ENCODE results near the gene TM4SF20. TPM values are rescaled to one million over a fixed set of nuclear protein-coding genes. Genes with fewer than 3 reads are reported as not detected.

Gene TM4SF20
- polyA plus RNA-seq, 1 of the 3 experiments (the other 2 are of a cell fraction) = 0.03 TPM

DNA sequence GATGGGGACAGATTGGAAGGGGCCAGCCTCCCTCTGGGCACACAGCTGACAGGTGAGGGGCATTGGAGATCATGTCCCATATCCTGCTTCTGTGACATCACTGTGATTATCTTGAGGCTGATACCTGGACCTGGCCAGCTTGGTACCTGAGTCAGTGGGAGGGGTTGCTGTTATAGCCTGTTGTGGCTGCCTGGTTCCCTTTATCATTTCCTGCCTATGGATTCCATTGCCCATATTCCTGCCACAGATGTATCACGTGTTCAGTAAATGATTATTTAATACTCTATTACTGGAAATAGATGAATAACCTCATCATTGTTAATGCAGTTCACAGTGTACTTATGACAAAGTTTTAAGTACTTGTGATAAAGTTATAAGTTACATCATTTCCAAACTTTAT is 16.4 kb upstream of the TM4SF20 start:
- Histone ChIP-seq H3K9ac (no peak overlapping the region), H3K4me2 (no peak overlapping the region), H3K27ac (ENCODE audit: low read depth in 2 of 2, low read length in 1 of 2) (no peak overlapping the region), H3K4me1 (ENCODE audit: control insufficient read depth in 1 of 2, insufficient read depth in 2 of 2, low read depth in 1 of 2, low read length in 1 of 2) (no peaks in the 10 kb centered on the region), H3K79me2 (ENCODE audit: insufficient read depth) (no peaks in the 10 kb centered on the region), H3K9me3 (no peaks in the 10 kb centered on the region), H3K9me2 (no peaks in the 10 kb centered on the region), H3K4me3 (ENCODE audit: low read depth in 2 of 2, low read length in 1 of 2) (no peak overlapping the region), H3F3A (replicated peaks; ENCODE audit: insufficient read depth) (no peaks in the 10 kb centered on the region), H3K36me3 (replicated peaks in 1 of 2; ENCODE audit: control insufficient read depth in 1 of 2, insufficient read depth in 2 of 2, low read length in 1 of 2) (no peaks in the 10 kb centered on the region), H2AFZ (ENCODE audit: low read depth) (no peak overlapping the region), H3K27me3 (ENCODE audit: insufficient read depth) (no peaks in the 10 kb centered on the region), H4K20me1 (ENCODE audit: insufficient read depth) (no peaks in the 10 kb centered on the region)
- no peak for DNase-seq
- CTCF ChIA-PET = interaction anchor here (1.7 kb wide), 1 partner anchor 11 kb away, joined by 12 read pairs; no protein-coding TSS in a partner anchor
- POLR2A ChIA-PET = no interaction called here
- TF ChIP-seq RAD21 (IDR thresholded peaks at IDR 0.05; ENCODE audit: low read length) = no peak
- no peak for TF ChIP-seq NRF1 (IDR thresholded peaks at IDR 0.05; ENCODE audit: low read depth, low read length)
- WGBS (ENCODE audit: low lambda C conversion rate) = 74% methylated on average over 1 of the region's 1 CpG

DNA sequence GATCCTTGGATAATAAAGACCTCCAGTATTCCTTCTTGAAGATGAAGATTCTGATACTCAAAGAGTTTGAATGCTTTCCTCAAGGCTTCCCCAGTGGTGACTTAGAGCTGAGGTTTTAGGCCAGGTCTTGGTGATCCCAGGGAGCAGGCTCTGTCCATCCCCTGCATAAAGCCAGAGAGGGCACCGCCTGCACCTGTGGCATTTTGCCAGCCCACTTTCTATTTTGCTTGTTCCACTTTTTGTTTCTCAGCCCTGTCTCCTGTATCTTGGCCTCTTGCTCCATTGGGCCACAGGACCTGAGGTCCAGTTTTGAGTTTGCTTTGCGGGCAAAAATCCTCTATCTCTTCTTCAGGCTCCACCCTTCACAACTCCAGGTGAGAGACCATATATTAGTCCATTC is 15.3 kb upstream of the TM4SF20 start:
- Histone ChIP-seq H3K27ac (ENCODE audit: low read depth in 2 of 2, low read length in 1 of 2) (no peak overlapping the region), H3K79me2 (ENCODE audit: insufficient read depth) (no peaks in the 10 kb centered on the region), H2AFZ (ENCODE audit: low read depth) (no peak overlapping the region), H3F3A (replicated peaks; ENCODE audit: insufficient read depth) (no peaks in the 10 kb centered on the region), H3K9ac (no peak overlapping the region), H3K27me3 (ENCODE audit: insufficient read depth) (no peaks in the 10 kb centered on the region), H3K4me3 (ENCODE audit: low read depth in 2 of 2, low read length in 1 of 2) (no peak overlapping the region), H4K20me1 (ENCODE audit: insufficient read depth) (no peaks in the 10 kb centered on the region), H3K9me3 (no peaks in the 10 kb centered on the region), H3K4me2 (no peak overlapping the region), H3K4me1 (ENCODE audit: control insufficient read depth in 1 of 2, insufficient read depth in 2 of 2, low read depth in 1 of 2, low read length in 1 of 2) (no peaks in the 10 kb centered on the region), H3K9me2 (no peaks in the 10 kb centered on the region), H3K36me3 (replicated peaks in 1 of 2; ENCODE audit: control insufficient read depth in 1 of 2, insufficient read depth in 2 of 2, low read length in 1 of 2) (no peaks in the 10 kb centered on the region)
- CTCF ChIA-PET = no interaction called here
- POLR2A ChIA-PET = no interaction called here
- 47% methylated on average over 2 of the region's 2 CpGs for WGBS (ENCODE audit: low lambda C conversion rate)
- no peak for DNase-seq
- TF ChIP-seq GATA2 (CRISPR knock-in tag; IDR thresholded peaks at IDR 0.05) (no peak), SMC3 (IDR thresholded peaks at IDR 0.05; ENCODE audit: low read depth, low read length) (no peak), SIN3A (IDR thresholded peaks at IDR 0.05; ENCODE audit: borderline replicate concordance, low read depth, low read length) (no peak), FOXM1 (IDR thresholded peaks at IDR 0.05; ENCODE audit: low read depth) (no peak), YY1 (IDR thresholded peaks at IDR 0.05; ENCODE audit: low read depth) (no peak), NFIC (IDR thresholded peaks at IDR 0.05; ENCODE audit: borderline replicate concordance) (no peak), TAF1 (IDR thresholded peaks at IDR 0.05; ENCODE audit: borderline replicate concordance, low read depth, low read length) (no peak), RAD21 (IDR thresholded peaks at IDR 0.05; ENCODE audit: low read length) (no peak), RXRA (IDR thresholded peaks at IDR 0.05; ENCODE audit: borderline replicate concordance, low read depth) (no peak), JUND (IDR thresholded peaks at IDR 0.05) (no peak), FOXJ3 (CRISPR knock-in tag; IDR thresholded peaks at IDR 0.05) (no peak), POLR2AphosphoS5 (IDR thresholded peaks at IDR 0.05; ENCODE audit: low read depth, low read length) (no peak), EP300 (IDR thresholded peaks at IDR 0.05; ENCODE audit: borderline replicate concordance in 1 of 2, low read depth in 1 of 2, low read length in 1 of 2) (no peak)
- TF ChIP-seq, protein P1, sequence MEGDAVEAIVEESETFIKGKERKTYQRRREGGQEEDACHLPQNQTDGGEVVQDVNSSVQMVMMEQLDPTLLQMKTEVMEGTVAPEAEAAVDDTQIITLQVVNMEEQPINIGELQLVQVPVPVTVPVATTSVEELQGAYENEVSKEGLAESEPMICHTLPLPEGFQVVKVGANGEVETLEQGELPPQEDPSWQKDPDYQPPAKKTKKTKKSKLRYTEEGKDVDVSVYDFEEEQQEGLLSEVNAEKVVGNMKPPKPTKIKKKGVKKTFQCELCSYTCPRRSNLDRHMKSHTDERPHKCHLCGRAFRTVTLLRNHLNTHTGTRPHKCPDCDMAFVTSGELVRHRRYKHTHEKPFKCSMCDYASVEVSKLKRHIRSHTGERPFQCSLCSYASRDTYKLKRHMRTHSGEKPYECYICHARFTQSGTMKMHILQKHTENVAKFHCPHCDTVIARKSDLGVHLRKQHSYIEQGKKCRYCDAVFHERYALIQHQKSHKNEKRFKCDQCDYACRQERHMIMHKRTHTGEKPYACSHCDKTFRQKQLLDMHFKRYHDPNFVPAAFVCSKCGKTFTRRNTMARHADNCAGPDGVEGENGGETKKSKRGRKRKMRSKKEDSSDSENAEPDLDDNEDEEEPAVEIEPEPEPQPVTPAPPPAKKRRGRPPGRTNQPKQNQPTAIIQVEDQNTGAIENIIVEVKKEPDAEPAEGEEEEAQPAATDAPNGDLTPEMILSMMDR (IDR thresholded peaks at IDR 0.05) = no peak
- TF ChIP-seq, protein P2, sequence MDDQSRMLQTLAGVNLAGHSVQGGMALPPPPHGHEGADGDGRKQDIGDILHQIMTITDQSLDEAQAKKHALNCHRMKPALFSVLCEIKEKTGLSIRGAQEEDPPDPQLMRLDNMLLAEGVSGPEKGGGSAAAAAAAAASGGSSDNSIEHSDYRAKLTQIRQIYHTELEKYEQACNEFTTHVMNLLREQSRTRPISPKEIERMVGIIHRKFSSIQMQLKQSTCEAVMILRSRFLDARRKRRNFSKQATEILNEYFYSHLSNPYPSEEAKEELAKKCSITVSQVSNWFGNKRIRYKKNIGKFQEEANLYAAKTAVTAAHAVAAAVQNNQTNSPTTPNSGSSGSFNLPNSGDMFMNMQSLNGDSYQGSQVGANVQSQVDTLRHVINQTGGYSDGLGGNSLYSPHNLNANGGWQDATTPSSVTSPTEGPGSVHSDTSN (IDR thresholded peaks at IDR 0.05) = no peak
- TF ChIP-seq, protein P3, sequence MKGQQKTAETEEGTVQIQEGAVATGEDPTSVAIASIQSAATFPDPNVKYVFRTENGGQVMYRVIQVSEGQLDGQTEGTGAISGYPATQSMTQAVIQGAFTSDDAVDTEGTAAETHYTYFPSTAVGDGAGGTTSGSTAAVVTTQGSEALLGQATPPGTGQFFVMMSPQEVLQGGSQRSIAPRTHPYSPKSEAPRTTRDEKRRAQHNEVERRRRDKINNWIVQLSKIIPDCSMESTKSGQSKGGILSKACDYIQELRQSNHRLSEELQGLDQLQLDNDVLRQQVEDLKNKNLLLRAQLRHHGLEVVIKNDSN (IDR thresholded peaks at IDR 0.05; ENCODE audit: borderline replicate concordance, low read depth) = no peak
- TF ChIP-seq, protein P4, sequence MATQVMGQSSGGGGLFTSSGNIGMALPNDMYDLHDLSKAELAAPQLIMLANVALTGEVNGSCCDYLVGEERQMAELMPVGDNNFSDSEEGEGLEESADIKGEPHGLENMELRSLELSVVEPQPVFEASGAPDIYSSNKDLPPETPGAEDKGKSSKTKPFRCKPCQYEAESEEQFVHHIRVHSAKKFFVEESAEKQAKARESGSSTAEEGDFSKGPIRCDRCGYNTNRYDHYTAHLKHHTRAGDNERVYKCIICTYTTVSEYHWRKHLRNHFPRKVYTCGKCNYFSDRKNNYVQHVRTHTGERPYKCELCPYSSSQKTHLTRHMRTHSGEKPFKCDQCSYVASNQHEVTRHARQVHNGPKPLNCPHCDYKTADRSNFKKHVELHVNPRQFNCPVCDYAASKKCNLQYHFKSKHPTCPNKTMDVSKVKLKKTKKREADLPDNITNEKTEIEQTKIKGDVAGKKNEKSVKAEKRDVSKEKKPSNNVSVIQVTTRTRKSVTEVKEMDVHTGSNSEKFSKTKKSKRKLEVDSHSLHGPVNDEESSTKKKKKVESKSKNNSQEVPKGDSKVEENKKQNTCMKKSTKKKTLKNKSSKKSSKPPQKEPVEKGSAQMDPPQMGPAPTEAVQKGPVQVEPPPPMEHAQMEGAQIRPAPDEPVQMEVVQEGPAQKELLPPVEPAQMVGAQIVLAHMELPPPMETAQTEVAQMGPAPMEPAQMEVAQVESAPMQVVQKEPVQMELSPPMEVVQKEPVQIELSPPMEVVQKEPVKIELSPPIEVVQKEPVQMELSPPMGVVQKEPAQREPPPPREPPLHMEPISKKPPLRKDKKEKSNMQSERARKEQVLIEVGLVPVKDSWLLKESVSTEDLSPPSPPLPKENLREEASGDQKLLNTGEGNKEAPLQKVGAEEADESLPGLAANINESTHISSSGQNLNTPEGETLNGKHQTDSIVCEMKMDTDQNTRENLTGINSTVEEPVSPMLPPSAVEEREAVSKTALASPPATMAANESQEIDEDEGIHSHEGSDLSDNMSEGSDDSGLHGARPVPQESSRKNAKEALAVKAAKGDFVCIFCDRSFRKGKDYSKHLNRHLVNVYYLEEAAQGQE (IDR thresholded peaks at IDR 0.05; ENCODE audit: low read depth, low read length) = no peak
- TF ChIP-seq, protein P5, sequence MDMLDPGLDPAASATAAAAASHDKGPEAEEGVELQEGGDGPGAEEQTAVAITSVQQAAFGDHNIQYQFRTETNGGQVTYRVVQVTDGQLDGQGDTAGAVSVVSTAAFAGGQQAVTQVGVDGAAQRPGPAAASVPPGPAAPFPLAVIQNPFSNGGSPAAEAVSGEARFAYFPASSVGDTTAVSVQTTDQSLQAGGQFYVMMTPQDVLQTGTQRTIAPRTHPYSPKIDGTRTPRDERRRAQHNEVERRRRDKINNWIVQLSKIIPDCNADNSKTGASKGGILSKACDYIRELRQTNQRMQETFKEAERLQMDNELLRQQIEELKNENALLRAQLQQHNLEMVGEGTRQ (IDR thresholded peaks at IDR 0.05; ENCODE audit: borderline replicate concordance, low read depth, low read length) = no peak
- TF ChIP-seq, protein P6, sequence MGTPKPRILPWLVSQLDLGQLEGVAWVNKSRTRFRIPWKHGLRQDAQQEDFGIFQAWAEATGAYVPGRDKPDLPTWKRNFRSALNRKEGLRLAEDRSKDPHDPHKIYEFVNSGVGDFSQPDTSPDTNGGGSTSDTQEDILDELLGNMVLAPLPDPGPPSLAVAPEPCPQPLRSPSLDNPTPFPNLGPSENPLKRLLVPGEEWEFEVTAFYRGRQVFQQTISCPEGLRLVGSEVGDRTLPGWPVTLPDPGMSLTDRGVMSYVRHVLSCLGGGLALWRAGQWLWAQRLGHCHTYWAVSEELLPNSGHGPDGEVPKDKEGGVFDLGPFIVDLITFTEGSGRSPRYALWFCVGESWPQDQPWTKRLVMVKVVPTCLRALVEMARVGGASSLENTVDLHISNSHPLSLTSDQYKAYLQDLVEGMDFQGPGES (IDR thresholded peaks at IDR 0.05; ENCODE audit: low read depth, low read length) = no peak
